Sigmoid colon (tissue), 4 donors: ENCODE measurements around the gene STXBP4.
A peak's percentile ranks its signal among the peaks of the same experiment; 100 is the strongest.

ENCODE experiments used
- CTCF ChIP-seq, 4 experiments: fragments of 450-650 bp in 3 of 4; fragments of 200-600 bp in 1 of 4; IDR thresholded peaks; one replicate each; pipeline ENCODE4 v1.5.1; 2016 to 2019; ENCODE audit warnings: antibody characterized with exemption in 4 of 4, mild to moderate bottlenecking in 3 of 4, moderate library complexity in 2 of 4
- POLR2A ChIP-seq, 2 donors: fragments of 450-650 bp; IDR thresholded peaks; one replicate each; pipeline ENCODE4 v1.6.1; 2016; ENCODE audit warnings: antibody characterized with exemption in 2 of 2, mild to moderate bottlenecking in 2 of 2, moderate library complexity in 2 of 2
- POLR2AphosphoS5 ChIP-seq, 4 donors: sonication (generic); formaldehyde crosslinking; IDR thresholded peaks; one replicate each; pipeline ENCODE4 v1.6.1; 2017; ENCODE audit warnings: antibody characterized with exemption in 4 of 4

- TF ChIP-seq CTCF (IDR thresholded peaks at IDR 0.05) (no peak), POLR2AphosphoS5 (IDR thresholded peaks at IDR 0.05) (peak in 1 of 4 donors; percentile 6), POLR2A (IDR thresholded peaks at IDR 0.05) (no peak)
These were observed 395 bp downstream of the STXBP4 start for GRCh38 chr17:54968988-54969332.
